Putamen (tissue), 1 donor: ENCODE data around the gene ANKK1.

Experiments used
- DNase-seq: peaks from one replicate; pipeline ENCODE4 v3.0.0-alpha.2; 2016; ENCODE audit warnings: low spot score

Gene ANKK1

GRCh38 chr11:113377681-113378412 is 9.7 kb upstream of the ANKK1 start:
- DNase-seq, result no peak

- DNase-seq, result no peak
These were observed 8.9 kb upstream of the ANKK1 start for GRCh38 chr11:113378692-113379091.

- no peak for DNase-seq
These were observed 5.5 kb upstream of the ANKK1 start for GRCh38 chr11:113382121-113382520.

GRCh38 chr11:113384551-113384950 is 3.0 kb upstream of the ANKK1 start:
- DNase-seq, result no peak

GRCh38 chr11:113385749-113386148 is 1.8 kb upstream of the ANKK1 start:
- no peak for DNase-seq

- DNase-seq, result no peak
These were observed 713 bp upstream of the ANKK1 start for GRCh38 chr11:113386866-113387265.

GRCh38 chr11:113389272-113389671 is 1.7 kb downstream of the ANKK1 start:
- no peak for DNase-seq

GRCh38 chr11:113392236-113392921 is 4.8 kb downstream of the ANKK1 start:
- DNase-seq, result no peak

GRCh38 chr11:113393501-113393985 is 6.0 kb downstream of the ANKK1 start:
- no peak for DNase-seq

GRCh38 chr11:113394919-113395318 is 7.3 kb downstream of the ANKK1 start:
- no peak for DNase-seq

GRCh38 chr11:113395782-113396336 is 8.3 kb downstream of the ANKK1 start:
- no peak for DNase-seq

GRCh38 chr11:113396690-113397089 is 9.1 kb downstream of the ANKK1 start:
- DNase-seq, result no peak

- no peak for DNase-seq
These were observed 9.6 kb downstream of the ANKK1 start for GRCh38 chr11:113397212-113397611.

GRCh38 chr11:113397821-113398220 is 10.2 kb downstream of the ANKK1 start:
- DNase-seq, result no peak

- DNase-seq, result no peak
These were observed 11.3 kb downstream of the ANKK1 start for GRCh38 chr11:113398669-113399430.

GRCh38 chr11:113400631-113401230 is 13.2 kb downstream of the ANKK1 start:
- no peak for DNase-seq

GRCh38 chr11:113401718-113402117 is 14.1 kb downstream of the ANKK1 start:
- no peak for DNase-seq

GRCh38 chr11:113404859-113405430 is 17.4 kb downstream of the ANKK1 start:
- DNase-seq, result no peak

GRCh38 chr11:113405724-113406478 is 18.3 kb downstream of the ANKK1 start:
- no peak for DNase-seq

- DNase-seq, result no peak
These were observed 19.6 kb downstream of the ANKK1 start for GRCh38 chr11:113407163-113407562.

- DNase-seq, result peak; percentile 58
These were observed 20.6 kb downstream of the ANKK1 start for GRCh38 chr11:113408206-113408605.
